ENCODE data around the gene DBNDD2.

- TF ChIP-seq CTCF (conservative IDR thresholded peaks at IDR 0.05; ENCODE audit: low read depth, low read length) (no peak), EZH2 (IDR thresholded peaks at IDR 0.05; ENCODE audit: borderline replicate concordance, low read depth, low read length, poor library complexity, severe bottlenecking) (no peak)
Measured at GRCh38 chr20:45366192-45366591, 41.9 kb upstream of the DBNDD2 start.
